Fibroblast of the conjunctiva (primary cell): ENCODE results near the gene TAF1A.

Experiments
- DNase-seq: peaks from one replicate; pipeline ENCODE4 v3.0.0-alpha.2; 2010; ENCODE audit warnings: low read depth

TAF1A gene

GRCh38 chr1:222596696-222597095 lies 7.0 kb upstream of the TAF1A start:
- no peak for DNase-seq

GRCh38 chr1:222594789-222595188 lies 5.1 kb upstream of the TAF1A start:
- DNase-seq: no peak

- no peak for DNase-seq
Measured at GRCh38 chr1:222592171-222592570, 2.4 kb upstream of the TAF1A start.

- DNase-seq: no peak
Measured at GRCh38 chr1:222588135-222588534, 1.6 kb downstream of the TAF1A start.

- DNase-seq: no peak
Measured at GRCh38 chr1:222586842-222587241, 2.9 kb downstream of the TAF1A start.

- no peak for DNase-seq
Measured at GRCh38 chr1:222583079-222583478, 6.7 kb downstream of the TAF1A start.

GRCh38 chr1:222582099-222582774 lies 7.5 kb downstream of the TAF1A start:
- DNase-seq: no peak

GRCh38 chr1:222579316-222579715 lies 10.4 kb downstream of the TAF1A start:
- no peak for DNase-seq

- DNase-seq: no peak
Measured at GRCh38 chr1:222570837-222571236, 18.9 kb downstream of the TAF1A start.

- DNase-seq: no peak
Measured at GRCh38 chr1:222561656-222562055, 28.1 kb downstream of the TAF1A start.

GRCh38 chr1:222557574-222557973 lies 32.2 kb downstream of the TAF1A start:
- DNase-seq: no peak

- no peak for DNase-seq
Measured at GRCh38 chr1:222557148-222557547, 32.6 kb downstream of the TAF1A start.

GRCh38 chr1:222555992-222556615 lies 33.6 kb downstream of the TAF1A start:
- no peak for DNase-seq

- DNase-seq: no peak
Measured at GRCh38 chr1:222554177-222554576, 35.6 kb downstream of the TAF1A start.

GRCh38 chr1:222552882-222553281 lies 36.9 kb downstream of the TAF1A start:
- no peak for DNase-seq

- DNase-seq: no peak
Measured at GRCh38 chr1:222547944-222548671, 41.6 kb downstream of the TAF1A start, which contains the start of gene HHIPL2. Gene HHIPL2 (minus strand): TSS chr1:222548104. CDS start chr1:222548044, 60 bp downstream.

- DNase-seq: no peak
Measured at GRCh38 chr1:222547260-222547614, 42.5 kb downstream of the TAF1A start.

GRCh38 chr1:222546548-222547259 lies 43.0 kb downstream of the TAF1A start:
- peak; percentile 56 for DNase-seq

- no peak for DNase-seq
Measured at GRCh38 chr1:222546091-222546490, 43.6 kb downstream of the TAF1A start.

- no peak for DNase-seq
Measured at GRCh38 chr1:222543817-222544216, 45.9 kb downstream of the TAF1A start.

GRCh38 chr1:222540598-222540995 lies 49.1 kb downstream of the TAF1A start:
- DNase-seq: no peak

GRCh38 chr1:222539951-222540597 lies 49.7 kb downstream of the TAF1A start:
- DNase-seq: no peak
